Endothelial cell of umbilical vein (primary cell): ENCODE measurements around the gene PTGFRN.

Experiments used
- CTCF ChIP-seq, 2 donors: IDR thresholded peaks; 1 replicate in 1 of 2; 2 replicates in 1 of 2; pipeline ENCODE4 v1.5.1; 2011; ENCODE audit warnings: low read length in 2 of 2, mild to moderate bottlenecking in 2 of 2, moderate library complexity in 2 of 2, control low read depth in 1 of 2, inconsistent platforms in 1 of 2, low read depth in 1 of 2; ENCODE audit not compliant: insufficient read depth in 1 of 2; ENCODE audit errors: extremely low read depth in 1 of 2
- MAX ChIP-seq: IDR thresholded peaks from 2 replicates; pipeline ENCODE4 v1.6.1; 2011; ENCODE audit not compliant: insufficient read depth, insufficient read length
- POLR2AphosphoS5 ChIP-seq: IDR thresholded peaks from 2 replicates; pipeline ENCODE4 v1.6.1; 2012; ENCODE audit warnings: low read depth, mild to moderate bottlenecking, control low read depth, low read length, moderate library complexity; ENCODE audit not compliant: insufficient read depth

- TF ChIP-seq CTCF (IDR thresholded peaks at IDR 0.05; ENCODE audit: extremely low read depth in 1 of 2, insufficient read depth in 1 of 2, low read depth in 1 of 2, low read length in 2 of 2) (no peak), MAX (no peak), POLR2AphosphoS5 (no peak)
Observed at GRCh38 chr1:116879478-116880133, 30.1 kb upstream of the PTGFRN start.
